BJ (cell line): Measurements from ENCODE around the gene CCSAP. TPM values are rescaled to one million over a fixed set of nuclear protein-coding genes. Genes with fewer than 3 reads are reported as not detected.

Experiments used
- CTCF ChIA-PET: fragments of 350-600 bp; formaldehyde crosslinking; extraction: SDS; loops from one replicate; lab custom pipeline; 2021; ENCODE audit warnings: antibody characterized with exemption, inconsistent platforms; lab: Yijun Ruan, JAX
- POLR2A ChIA-PET: fragments of 300-600 bp; sonication (Branson Sonifier 250); formaldehyde crosslinking; extraction: SDS; loops from one replicate; lab custom pipeline; 2021; ENCODE audit warnings: antibody characterized with exemption; lab: Charles Lee
- DNase-seq: peaks from one replicate; pipeline ENCODE4 v3.0.0-alpha.2; 2011; ENCODE audit warnings: low read depth
- H3K27me3 ChIP-seq: 2 replicates; pipeline ENCODE4 v1.6.0; 2011; ENCODE audit warnings: low read length; ENCODE audit not compliant: control insufficient read depth, insufficient read depth
- H3K36me3 ChIP-seq: 2 replicates; pipeline ENCODE4 v1.5.1; 2011; ENCODE audit warnings: low read length; ENCODE audit not compliant: control insufficient read depth, insufficient read depth
- H3K4me3 ChIP-seq: 2 replicates; pipeline ENCODE4 v1.5.1; 2011; ENCODE audit warnings: low read depth, mild to moderate bottlenecking, control low read depth, low read length
- CTCF ChIP-seq: IDR thresholded peaks from 2 replicates; pipeline ENCODE4 v1.5.1; 2011; ENCODE audit warnings: low read depth, mild to moderate bottlenecking, control low read depth, inconsistent platforms, low read length, moderate library complexity; ENCODE audit not compliant: insufficient read depth
- polyA plus RNA-seq: library from polyadenylated mRNA; depleted of rRNA; stranded (reverse); fragments of >200 nt; gene quantifications from 2 replicates; pipeline ENCODE4 v1.2.3, GENCODE V29; 2011

The CCSAP gene
- polyA plus RNA-seq, 1 experiment = 1.4 TPM

GRCh38 chr1:229303855-229304254, 39.0 kb downstream of the CCSAP start:
- ChIA-PET POLR2A (no interaction called here), CTCF (no interaction called here)
- H3K36me3 ChIP-seq = peaks cover 13% of the 10 kb centered on the region
- H3K27me3 ChIP-seq = no peaks in the 10 kb centered on the region
- DNase-seq = no peak
- no peak overlapping the region for H3K4me3 ChIP-seq
- no peak for TF ChIP-seq CTCF

GRCh38 chr1:229302740-229303139, 40.1 kb downstream of the CCSAP start:
- DNase-seq = no peak
- CTCF ChIA-PET = no interaction called here
- POLR2A ChIA-PET = no interaction called here
- TF ChIP-seq CTCF = no peak
- Histone ChIP-seq H3K36me3 (peaks cover 10% of the 10 kb centered on the region), H3K4me3 (no peak overlapping the region), H3K27me3 (no peaks in the 10 kb centered on the region)

GRCh38 chr1:229300099-229300757, 42.6 kb downstream of the CCSAP start:
- no peak for TF ChIP-seq CTCF
- Histone ChIP-seq H3K36me3 (peaks cover 7% of the 10 kb centered on the region), H3K4me3 (no peak overlapping the region), H3K27me3 (no peaks in the 10 kb centered on the region)
- ChIA-PET POLR2A (no interaction called here), CTCF (interaction anchor here (0.8 kb wide), 1 partner anchor 17 kb away, joined by 3 read pairs; no protein-coding TSS in a partner anchor)
- no peak for DNase-seq

GRCh38 chr1:229298887-229299503, 43.9 kb downstream of the CCSAP start:
- CTCF ChIA-PET = no interaction called here
- no peak overlapping the region for H3K4me3 ChIP-seq
- H3K36me3 ChIP-seq = peaks cover 5% of the 10 kb centered on the region; the same call in 1 of the 2 replicates
- no peak for DNase-seq
- TF ChIP-seq CTCF = no peak
- POLR2A ChIA-PET = no interaction called here
- H3K27me3 ChIP-seq = no peaks in the 10 kb centered on the region

GRCh38 chr1:229298420-229298819, 44.4 kb downstream of the CCSAP start:
- POLR2A ChIA-PET = no interaction called here

More at GRCh38 chr1:229298420-229298819, 44.4 kb downstream of the CCSAP start:
- Histone ChIP-seq H3K27me3 (no peaks in the 10 kb centered on the region), H3K36me3 (peaks cover 5% of the 10 kb centered on the region; the same call in 1 of the 2 replicates), H3K4me3 (no peak overlapping the region)
- no peak for TF ChIP-seq CTCF
- CTCF ChIA-PET = no interaction called here
- DNase-seq = no peak
